Stimulated activated CD8-positive, alpha-beta memory T cell treated with anti-CD3 and anti-CD28 coated beads, Interleukin-2, amount 100 ng/mL, for 48 hours (primary cell): Measurements from ENCODE around the gene MEX3A.
"Not testable (repeated sequence)": the region's sequence is repeated elsewhere in the genome, so short reads cannot be mapped to it uniquely, and the experiment has no call there.

Experiments
- DNase-seq, 2 donors: peaks; one replicate each; pipeline ENCODE4 v3.0.0-alpha.2; 2020; ENCODE audit warnings: low read depth in 2 of 2

The MEX3A gene, protein sequence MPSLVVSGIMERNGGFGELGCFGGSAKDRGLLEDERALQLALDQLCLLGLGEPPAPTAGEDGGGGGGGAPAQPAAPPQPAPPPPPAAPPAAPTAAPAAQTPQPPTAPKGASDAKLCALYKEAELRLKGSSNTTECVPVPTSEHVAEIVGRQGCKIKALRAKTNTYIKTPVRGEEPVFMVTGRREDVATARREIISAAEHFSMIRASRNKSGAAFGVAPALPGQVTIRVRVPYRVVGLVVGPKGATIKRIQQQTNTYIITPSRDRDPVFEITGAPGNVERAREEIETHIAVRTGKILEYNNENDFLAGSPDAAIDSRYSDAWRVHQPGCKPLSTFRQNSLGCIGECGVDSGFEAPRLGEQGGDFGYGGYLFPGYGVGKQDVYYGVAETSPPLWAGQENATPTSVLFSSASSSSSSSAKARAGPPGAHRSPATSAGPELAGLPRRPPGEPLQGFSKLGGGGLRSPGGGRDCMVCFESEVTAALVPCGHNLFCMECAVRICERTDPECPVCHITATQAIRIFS

DNA sequence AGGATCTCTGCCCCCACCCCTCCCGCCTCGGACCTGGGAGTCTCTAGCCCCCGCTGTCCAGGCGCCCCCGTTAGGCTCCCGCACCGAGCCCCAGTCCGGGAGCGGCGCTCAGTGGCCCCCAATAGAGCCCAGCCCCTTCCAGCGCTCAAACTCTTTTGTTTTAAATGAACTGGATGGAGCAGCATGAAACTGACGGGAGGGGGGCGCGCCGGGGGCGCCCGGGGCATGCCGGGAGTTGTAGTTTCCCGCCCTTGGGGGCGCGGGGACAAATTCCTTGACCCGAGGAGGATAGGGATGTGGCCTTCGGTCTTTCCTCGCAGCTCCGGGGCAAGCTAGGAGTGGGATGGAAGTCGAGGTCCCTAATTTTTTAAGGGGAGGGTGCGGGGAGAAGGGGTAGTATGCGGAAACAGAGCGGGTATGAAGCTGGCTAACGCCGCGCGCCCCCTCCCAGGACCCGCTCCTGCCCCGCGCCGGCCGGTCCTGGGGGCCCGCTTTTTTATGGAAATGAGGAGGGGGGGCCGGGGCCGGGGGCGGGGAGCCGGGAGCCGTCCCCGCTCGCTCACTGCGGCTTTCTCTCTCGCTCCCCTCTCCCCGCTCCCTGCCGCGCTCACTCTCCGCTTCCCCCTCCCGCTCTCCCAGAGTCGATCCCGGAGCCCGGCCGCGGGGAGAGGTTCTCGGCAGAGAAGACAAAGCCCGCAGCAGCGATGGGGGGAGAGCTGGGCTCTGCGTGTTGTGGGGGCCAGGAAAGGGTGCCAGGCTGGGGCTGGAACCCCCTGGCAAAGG lies at the start of gene MEX3A:
Gene MEX3A (minus strand): TSS at position 157 of the 783 bp plus-strand sequence. CDS start 467 bp downstream, outside the sequence.
- peak; percentile 48 to 50 for DNase-seq

DNA sequence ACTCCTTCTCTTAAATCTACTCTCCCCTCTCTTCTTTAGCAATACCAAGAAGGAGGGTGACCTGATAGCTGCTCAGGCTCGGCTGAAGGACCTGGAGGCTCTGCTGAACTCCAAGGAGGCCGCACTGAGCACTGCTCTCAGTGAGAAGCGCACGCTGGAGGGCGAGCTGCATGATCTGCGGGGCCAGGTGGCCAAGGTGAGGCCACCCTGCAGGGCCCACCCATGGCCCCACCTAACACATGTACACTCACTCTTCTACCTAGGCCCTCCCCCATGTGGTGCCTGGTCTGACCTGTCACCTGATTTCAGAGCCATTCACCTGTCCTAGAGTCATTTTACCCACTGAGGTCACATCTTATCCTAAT lies 48.3 kb upstream of the MEX3A start:
- DNase-seq: no peak

DNA sequence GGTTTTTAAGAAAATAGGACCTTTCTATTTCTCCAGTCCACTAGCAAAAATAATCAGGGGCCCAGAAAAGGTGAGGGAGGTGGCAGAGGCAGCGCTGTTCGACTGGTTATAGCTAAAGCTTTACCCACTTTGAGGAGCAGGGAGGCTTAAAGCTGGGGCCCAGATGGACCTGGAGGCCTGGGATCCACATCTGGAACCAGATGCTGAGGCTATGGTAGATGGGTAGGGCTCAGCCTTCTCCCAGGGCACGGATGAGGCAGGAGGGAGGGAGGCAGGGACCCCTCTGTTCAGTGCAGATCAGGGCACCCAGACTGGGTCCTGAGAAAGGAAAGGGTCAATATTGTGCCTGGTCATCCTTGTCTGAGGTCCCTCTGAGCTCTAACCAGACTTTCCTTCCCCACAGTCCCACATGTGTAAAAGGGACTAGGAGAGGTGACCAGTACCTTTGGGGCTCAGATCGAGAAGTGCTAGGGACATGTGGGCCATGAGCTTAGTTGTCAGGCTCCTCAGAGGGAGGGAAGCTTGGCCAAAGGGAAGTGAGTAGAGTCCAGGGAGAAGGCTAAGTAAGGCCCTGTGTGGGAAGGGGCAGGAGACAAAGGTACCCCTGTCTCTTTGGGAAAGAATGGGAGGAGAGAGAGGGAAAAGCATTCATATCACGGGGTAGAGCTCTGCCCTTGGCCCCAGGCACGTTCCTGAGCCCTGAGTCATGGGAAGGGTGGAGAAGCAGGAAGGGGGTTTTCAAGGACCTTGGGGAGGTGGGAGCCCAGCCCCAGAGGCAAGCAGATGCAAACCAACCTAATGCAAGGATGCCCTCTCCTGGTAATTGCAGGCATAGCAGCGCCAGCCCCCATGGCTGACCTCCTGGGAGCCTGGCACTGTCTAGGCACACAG lies 47.7 kb upstream of the MEX3A start:
- peak in 1 of 2 donors; percentile 78 for DNase-seq

DNA sequence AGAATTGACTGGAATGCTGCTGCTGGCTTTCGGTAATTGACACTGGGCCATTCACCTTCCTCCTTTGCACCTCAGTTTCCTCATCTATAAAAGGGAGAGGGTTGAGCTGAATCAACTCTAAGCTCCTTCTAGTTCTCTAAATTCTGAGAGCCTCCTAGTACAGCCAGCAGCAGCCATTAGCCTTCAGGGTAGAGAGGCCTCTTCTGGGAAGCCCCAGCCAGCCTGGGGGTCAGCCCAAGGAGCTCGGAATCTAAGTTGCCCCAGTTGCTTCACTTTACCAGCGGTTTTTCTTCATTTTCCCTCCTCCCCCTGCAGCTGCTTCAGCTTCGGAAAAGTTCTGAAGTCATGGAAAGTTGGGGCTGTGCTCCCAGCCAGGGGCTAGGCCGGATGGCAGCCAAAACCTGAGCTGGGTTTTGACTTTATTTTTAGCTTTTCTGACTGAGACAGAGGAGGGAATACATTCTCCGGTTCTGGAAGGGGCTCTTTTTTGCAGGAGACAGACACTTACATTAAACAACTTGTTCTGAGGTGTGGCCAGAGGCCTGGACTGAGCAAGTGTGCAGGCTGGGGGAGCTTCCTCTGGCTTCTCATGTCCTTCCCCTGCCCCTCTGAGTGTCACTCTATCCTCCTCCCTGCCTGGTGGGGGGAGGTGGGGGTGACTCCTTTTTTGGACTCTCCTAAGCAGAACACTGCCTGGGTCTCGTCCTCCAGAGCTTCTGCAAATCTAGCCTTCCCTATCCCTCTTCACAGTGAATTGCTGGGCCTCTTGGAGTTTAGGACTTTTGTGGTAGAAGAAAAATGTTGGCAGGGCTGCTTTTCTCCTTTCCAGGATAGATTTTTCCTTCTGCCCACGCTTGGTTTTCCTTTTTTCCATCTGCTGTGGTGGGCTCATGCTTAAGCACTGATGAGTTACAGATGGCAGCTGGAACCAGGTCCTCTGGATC lies 46.7 kb upstream of the MEX3A start:
- DNase-seq: no peak

DNA sequence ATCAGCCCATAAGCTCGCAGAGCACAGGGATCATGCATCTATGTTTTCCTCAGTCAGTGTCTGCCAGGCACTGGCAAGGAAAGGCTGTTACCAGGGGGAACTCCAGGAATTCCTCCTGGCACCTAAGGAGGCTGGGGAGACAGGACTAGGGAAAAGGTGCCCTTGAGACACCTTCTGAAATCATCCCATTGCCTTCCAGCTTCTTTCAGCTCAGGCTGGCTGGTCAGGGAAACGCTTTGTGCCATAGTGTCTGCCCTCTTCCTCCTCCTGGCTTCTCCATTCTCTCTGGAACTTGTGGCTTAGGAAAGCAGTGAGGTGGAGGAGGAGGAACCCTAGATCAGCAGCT lies 46.0 kb upstream of the MEX3A start:
- DNase-seq: no peak

DNA sequence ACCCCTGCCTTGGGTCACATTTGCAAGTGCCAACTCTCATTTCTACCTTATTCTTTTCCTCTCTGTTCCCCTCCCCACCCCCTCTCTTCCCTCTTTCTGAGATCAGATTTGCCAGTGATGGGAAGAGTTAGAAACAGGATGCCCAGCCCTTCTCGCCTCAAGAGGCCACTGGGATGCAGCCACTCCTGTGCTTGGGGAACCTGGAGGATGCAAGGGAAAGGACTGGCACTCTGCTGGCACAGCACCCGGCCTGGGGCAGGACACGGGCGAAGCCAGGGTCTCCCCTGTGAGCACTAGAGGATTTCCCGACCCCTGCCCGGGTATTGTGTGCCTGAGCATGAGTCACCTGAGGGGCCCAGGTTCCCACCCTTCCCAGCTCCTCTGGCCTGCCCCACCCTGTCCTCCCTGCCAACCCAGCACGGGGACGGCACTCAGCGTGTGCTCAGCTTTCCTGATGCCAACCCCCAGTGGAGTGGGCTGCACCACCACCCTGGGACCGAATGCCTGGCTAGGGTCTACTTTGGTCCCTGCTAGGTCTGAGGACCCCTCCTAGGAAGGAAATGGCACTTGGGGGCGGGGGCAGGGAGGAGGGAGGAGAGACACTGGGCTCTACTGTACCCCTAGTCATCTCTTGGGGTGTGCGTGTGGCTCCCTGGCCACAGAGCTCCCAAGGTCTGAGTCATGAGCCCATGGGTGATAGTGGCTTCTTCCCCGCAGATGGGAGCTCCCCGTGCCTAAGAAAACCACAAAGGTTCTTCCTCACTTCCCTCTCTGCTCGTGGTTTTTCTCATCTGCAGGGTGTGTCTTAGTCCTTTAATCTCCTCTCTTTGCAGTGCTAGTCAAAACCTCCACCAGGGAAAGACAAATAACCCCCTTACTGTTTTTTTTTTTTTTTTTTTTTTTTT lies 44.6 kb upstream of the MEX3A start:
- DNase-seq: peak; percentile 75 to 78

DNA sequence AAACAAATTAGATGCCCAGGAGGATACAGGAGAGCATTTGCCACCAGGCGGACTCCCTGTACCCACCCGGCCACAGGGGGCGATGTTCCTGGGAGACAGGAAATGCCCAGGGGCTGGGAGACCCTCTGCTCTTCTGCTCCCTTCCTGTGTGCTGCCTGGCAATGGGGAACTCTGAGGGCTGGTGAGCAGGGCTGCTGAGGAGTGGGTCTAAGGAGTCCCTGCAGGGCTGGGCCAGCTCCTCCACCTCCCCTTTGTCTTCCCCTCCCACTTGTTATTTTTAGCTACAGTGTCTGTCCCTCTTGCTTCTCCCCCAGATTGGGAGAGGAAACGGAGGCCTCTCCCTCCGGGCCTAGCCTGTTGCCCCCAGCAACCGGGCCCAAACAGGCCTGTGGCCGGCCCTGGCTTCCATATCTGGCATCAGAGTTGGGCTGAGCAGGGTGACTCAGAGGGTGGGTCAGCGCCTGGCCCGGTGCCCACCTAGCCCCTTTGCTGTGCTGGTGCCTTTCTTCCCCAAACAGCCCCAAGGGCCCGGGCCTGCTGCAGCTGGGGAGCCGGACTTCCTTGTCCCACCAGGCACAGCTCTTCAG lies 43.9 kb upstream of the MEX3A start:
- DNase-seq: peak; percentile 64 to 67

DNA sequence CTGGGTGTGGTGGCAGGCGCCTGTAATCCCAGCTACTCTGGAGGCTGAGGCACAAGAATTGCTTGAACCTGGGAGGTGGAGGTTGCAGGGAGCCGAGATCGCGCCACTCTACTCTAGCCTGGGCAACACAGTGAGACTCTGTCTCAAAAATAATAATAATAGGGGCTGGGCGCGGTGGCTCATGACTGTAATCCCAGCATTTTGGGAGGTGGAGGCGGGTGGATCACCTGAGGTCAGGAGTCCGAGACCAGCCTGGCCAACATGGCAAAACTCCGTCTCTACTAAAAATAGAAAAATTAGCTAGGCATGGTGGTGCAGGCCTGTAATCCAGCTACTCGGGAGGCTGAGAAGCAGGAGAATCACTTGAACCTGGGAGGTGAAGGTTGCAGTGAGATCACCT lies 43.3 kb upstream of the MEX3A start:
- DNase-seq: not testable (repeated sequence)

DNA sequence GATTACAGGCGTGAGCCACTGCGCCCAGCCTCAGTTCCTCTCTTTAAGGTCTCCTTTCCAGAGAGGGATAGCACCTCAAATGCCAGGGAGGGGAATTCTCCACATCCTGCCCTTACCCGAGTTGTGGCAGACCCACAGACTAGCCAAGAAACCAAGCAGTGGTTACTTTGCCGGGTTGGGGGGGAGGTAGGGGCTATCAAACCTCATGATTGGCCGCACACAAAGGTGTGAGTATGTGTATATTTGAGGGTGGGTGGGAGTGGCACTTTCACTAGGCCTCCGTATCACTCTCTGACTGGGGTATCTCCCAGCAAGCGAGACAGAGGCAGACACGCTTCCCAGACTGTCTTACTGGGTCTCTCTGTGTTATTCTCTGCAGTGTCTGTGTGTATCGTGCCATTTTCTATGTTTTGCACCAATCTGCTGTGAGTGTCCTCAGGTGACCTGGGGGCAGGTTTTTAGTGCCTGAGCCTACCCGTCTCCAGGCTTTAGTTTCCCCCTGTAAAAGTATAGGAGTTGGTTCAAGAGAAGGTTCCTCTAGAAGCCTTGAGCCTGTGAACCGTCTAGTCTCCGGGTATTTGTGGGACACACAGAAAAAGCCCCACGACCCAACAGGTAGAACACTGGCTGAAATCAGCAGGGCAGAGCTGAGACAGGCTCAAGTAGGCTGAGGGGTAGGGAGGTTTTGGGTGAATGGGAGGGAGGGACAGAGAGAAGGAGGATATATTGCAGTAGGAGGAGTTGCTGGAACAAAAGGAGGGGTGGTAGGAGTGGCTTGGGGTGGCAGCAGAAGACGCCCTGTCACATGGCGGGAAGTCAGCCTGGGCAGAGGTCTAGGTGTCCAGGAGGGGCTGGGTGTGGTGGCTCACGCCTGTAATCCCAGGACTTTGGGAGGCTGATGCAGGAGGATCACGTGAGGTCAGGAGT lies 42.6 kb upstream of the MEX3A start:
- DNase-seq: no peak

DNA sequence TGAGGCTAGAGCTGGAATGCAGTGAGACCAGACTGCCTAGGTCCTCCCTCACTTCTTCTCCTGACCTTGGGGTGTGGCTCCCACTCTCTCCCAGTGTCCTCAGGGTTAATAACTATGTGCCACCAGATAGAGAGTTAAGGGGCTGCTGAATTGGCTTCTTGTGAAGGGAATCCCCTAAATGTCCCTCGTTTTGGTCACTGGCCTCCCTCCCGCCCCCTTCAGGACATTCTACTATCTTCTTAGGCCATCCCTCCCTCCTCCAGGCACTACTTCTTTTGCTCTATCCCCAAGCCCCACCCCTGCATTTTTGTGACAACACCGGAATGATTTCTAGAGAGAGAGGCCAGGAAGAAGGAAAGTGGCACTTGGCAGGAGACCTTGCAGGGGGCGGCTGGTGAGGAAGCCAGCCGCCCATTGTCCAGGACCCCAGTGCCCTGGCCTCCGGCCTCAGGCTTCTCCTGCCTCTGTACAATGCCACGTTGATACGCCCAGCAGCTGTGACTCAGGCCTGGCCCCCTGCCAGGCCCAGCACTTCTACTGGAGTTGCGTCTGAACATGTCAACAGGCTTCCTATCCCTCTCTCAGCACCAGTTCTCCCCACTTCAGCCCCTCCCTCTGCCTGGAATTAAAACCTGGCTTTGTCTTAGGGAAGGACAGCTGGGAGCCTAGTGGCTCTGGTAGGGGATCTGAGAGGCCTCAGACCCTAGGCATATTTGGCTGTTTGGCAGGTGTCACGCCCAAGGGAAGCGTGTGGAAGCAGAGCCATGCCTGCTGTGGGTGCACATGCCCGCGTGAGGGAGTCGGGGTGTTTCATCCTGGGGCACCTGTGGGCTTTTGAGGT lies 41.3 kb upstream of the MEX3A start:
- DNase-seq: peak in 1 of 2 donors; percentile 52

DNA sequence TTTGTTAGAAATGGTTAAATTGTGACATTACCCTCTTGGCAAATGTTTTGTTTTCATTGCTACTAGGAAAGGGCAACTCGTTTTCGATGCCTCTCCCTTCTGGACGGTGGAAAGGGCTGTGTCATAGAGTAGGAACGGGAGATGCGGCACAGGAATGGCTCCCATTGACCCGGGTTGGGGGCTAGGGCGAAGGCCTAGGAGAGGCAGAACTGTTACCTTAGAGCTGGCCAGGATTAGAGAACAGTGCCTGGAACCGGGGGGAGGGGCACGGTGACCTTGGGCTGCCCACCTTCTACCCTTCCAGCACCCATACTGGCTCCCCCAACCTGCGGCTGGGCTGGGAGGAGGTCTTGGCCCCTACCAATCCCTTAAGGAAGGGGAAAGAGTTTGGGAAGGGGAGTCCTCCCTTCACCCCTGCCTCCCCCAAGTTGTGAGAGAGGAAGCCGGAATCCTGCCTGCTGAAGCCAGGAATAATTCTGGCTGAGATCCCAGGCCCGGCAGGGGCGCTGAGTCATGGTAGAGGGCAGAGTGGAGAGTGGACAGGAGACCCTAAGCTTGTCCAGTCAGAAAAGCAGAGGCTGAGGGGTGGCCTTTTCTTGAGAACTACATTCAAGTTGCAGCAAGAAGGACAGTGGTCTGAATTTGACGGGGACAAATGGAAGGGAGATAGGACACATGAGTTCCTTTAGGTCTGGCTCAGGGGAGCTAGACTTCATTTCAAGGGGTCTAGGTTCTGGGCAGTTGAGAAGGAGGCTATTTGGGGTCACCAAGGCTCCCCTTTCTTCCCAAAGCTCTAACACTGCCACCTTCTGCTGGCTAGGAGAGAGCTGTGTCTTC lies 40.5 kb upstream of the MEX3A start:
- DNase-seq: no peak

DNA sequence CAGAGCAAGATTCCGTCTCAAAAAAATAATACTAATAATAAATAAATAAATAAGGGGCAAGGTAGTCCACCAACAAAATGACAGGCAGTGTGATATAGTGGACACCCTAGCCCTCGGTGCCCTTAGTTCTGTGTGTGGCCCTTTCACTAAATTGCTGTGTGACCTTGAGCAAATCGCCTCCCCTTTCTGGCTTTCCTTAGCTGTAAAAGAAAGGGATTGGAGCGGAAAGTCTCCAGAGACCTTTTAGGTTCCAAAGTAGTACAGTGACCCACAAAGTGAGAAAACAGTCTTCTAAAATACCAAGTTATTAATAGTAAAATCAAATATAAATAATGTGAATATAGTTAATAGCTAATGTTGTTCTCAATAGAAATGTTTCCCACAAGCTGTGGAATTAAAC lies 39.8 kb upstream of the MEX3A start:
- DNase-seq: no peak

DNA sequence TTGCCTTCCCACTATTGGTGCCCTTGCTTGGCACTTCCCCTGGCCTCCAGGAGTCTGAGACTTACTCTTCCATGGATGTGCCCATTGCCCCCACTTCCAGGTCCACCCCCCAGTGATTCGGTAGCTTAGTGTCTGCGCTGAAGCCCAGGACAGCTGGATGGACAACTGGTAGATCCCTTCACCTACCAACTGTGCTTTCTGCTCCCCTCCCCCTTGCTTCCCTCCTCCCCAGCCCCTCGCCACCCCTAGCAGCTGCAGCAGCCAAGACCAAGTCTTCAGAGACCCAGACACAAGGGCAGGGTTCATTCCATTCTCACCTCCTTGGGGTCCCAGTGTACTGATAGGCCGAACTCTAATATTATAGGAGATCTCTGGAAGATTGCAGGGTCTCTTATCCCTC lies 39.2 kb upstream of the MEX3A start:
- no peak for DNase-seq

DNA sequence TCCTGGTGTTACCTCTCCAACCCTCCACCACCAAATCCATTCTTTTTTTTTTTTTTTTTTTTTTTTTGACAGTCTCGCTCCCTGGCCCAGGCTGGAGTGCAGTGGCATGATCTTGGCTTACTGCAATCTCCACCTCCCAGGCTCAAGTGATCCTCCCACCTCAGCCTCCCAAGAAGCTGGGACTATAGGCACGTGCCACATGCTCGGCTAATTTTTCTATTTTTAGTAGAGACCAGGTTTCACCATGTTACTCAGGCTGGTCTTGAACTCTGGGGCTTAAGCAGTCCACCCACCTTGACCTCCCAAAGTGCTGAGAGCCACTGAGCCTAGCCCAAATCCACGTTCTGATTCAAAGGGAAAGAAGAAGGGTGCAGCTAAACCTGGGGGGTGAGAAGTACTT lies 38.7 kb upstream of the MEX3A start:
- not testable (repeated sequence) for DNase-seq

DNA sequence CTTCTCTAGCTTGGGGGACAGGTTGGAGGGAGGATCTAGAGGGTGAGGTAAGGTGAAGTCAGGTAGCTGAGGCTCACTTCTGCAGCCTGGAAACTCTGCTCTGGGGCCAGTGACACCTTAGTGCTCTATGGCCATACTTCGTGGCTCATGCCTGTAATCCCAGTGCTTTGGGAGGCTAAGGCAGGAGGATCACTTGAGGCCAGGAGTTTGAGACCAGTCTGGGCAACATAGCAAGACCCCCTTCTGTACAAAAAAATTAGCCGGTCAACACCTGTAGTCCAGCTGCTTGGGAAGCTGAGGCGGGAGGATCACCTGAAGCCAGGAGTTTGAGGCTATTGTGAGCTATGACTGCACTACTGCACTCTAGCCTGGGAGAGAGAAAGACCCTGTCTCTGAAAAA lies 38.1 kb upstream of the MEX3A start:
- DNase-seq: no peak

DNA sequence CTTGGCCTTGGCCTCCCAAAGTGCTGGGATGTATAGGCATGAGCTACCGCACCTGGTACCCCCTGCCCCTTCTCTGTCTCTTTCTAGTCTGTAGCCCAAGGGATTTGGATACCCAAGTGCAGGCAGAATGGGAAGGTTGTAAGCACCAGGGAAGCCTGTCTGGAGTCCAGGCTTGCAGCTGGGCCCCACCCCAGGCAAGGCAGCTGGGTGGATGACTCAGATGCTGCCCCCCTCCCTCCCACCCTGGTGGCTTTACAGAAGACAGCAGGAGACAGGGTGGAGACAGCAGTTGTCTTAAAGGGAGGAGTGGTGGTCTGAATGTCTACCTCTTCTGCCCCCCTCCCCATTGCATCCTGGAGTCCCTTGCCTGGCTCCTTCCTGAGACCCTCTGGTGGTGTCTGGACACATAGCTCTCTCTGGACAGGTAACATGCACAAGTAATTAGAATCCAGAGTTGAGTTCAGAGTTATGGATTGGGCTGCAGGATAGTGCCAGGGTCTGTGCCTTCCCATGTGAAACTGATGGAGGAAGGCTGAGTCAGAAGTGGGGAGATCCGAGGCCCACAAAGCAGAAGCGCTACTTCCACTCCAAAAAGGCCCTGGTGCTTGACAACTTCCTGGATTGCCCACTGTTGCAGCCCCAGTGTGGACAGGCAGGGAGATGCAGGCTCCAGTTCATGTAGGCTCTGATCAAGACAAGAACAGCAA lies 37.4 kb upstream of the MEX3A start:
- no peak for DNase-seq
